NCI-H524 treated with DMSO at 0.1 percent for 48 hours (cell line): Measurements from ENCODE around the gene ZC3H12D.

Experiments used
- DNase-seq: peaks from one replicate; lab custom pipeline; 2025; lab: John Stamatoyannopoulos, UW

ZC3H12D gene

GRCh38 chr6:149414009-149414408 lies 70.8 kb downstream of the ZC3H12D start:
- DNase-seq: no peak

DNA sequence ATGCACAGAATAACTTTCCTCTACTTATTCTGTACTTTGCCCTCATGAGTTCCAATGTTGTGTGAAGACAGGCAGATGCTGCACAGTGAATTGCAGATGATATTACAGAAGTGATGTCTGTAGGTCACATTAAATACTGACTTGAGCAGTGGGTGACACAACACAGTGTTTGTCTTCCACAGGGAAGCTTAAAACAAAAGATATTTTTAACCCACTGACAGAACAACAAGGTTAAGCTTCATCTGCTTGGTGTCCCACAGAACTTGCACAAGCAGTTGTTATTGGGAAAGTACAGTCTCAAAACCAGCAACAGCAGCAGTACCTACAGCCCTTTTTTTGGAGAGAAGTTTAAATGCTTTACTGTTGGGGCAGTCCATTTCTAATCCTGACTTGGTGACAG lies 74.3 kb downstream of the ZC3H12D start:
- no peak for DNase-seq

DNA sequence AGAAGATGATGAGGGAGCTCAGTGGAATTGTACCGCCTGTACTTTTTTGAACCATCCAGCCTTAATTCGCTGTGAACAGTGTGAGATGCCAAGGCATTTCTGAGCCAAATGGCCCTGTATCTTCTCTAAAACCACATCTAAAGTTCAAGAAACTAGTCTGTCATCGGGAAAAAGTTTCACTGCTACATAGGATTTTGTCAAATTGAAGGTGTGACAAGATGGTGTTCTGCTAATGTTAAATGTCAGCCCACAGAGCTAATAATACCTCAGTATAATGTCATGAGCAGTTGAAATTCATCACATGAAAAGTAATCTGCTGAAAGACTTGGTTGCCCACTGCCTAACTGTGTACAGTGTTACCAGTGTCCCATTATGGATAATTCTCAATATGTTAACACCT lies 75.2 kb downstream of the ZC3H12D start:
- DNase-seq: no peak

DNA sequence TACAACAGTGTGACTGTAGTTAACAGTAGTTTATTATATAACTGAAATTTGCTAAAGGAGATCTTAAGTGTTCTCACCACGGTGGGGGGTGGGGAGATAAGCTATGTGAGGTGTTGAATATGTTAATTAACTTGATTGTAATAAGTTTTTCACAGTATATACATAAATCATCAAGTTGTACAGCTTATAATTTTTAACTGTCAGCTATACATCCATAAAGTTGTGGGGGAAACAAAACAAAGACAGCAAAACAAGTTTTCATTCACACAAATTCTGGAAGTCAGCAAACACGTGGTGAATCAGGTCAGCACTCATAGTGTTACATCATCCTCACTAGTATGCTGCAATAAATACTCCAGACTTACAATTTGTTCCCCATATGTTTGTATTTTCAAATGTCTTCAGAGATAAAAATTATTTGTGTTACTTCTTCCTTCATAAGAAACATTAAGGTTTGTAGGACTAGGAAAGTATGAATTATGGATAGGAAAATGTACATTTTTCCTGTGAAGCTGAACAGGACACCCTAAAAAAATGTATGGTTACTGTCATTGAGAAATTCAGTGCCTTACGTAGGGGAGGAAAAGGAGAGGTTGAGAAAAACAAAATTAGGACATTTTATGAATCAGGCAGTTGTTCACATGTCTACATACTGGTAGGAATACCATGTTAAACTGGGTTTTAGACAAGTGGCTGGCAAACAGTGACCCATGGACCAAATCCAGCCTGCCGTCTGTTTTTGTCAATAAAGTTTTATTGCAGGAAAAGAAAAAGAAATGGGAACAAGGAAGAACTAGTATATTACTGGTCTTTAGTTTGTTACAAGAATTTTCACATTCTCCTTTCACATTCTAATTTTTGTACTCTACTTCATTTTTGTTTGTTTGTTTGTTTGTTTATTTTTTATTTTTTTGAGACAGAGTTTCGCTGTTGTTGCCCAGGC lies 78.7 kb downstream of the ZC3H12D start:
- no peak for DNase-seq

DNA sequence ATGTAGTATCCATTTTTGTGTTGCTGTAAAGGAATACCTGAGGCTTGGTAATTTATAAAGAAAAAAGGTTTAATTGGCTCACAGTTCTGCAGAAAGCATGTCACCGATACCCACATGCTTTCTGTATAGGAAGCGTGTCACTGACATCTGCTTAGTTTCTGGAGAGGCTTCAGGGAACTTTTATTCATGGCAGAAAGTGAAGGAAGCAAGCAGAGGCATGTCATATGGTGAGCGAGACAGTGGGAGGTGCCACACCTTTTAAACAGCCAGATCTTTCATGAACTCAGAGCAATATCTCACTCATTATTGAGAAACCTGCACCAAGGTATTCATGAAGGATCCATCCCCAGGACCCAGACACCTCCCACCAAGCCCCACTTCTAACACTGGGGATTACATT lies 81.3 kb downstream of the ZC3H12D start:
- DNase-seq: no peak

DNA sequence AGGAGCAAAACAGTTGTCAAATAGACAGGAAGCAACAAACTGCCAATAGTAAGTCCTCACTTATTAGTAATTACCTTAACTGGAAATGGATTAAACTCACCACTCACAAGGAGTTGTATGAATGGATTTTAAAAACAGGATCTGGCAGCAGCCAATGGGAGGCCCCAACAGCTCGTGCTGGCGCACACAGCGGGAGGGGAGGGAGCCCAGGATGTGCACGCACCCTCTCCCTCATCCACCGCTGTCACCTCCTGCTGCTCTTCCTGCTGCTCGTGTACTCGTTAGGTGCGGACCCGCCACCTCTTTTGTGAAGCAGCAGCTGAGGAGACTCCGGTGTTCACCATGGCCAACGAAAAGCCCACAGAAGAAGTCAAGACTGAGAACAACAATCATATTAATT lies 84.8 kb downstream of the ZC3H12D start, which contains the start of gene SUMO4:
SUMO4 (plus strand) TSS at position 213 of the 400 bp plus-strand sequence; CDS start at position 343, 130 bp downstream.
- no peak for DNase-seq

DNA sequence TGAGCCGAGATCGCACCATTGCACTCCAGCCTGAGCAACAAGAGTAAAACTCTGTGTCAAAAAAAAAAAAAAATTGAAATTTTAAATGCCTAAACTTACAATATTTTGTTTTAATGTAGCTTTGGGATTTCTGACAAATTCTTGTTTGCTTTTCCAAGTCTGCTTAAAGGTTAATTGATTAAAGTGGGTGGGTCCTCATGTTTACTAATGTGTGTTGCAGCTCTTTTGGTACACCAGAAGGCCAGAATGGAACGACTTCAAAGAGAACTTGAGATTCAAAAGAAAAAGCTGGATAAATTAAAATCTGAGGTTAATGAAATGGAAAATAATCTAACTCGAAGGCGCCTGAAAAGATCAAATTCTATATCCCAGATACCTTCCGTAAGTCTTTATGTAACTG lies 87.4 kb downstream of the ZC3H12D start:
- no peak for DNase-seq
